ENCODE results near the gene SULT1A2.
"Not testable (repeated sequence)": the region's sequence is repeated elsewhere in the genome, so short reads cannot be mapped to it uniquely, and the experiment has no call there.

The SULT1A2 gene

GRCh38 chr16:28603381-28604185 is 6.7 kb upstream of the SULT1A2 start:
- no peak overlapping the region for H3K4me3 ChIP-seq (ENCODE audit: low read depth, low read length)
- no peak for TF ChIP-seq CTCF (IDR thresholded peaks at IDR 0.05; ENCODE audit: control insufficient read depth, extremely low read depth, insufficient read depth)
- no peak for DNase-seq (ENCODE audit: low read depth)

GRCh38 chr16:28602529-28602928 is 5.7 kb upstream of the SULT1A2 start:
- DNase-seq (ENCODE audit: low read depth): no peak
- TF ChIP-seq CTCF (IDR thresholded peaks at IDR 0.05; ENCODE audit: control insufficient read depth, extremely low read depth, insufficient read depth): no peak
- H3K4me3 ChIP-seq (ENCODE audit: low read depth, low read length): no peak overlapping the region

- not testable (repeated sequence) for H3K4me3 ChIP-seq (ENCODE audit: low read depth, low read length); DNase-seq (ENCODE audit: low read depth)
Measured at GRCh38 chr16:28602062-28602461, 5.2 kb upstream of the SULT1A2 start.

GRCh38 chr16:28601589-28601988 is 4.7 kb upstream of the SULT1A2 start:
- not testable (repeated sequence) for H3K4me3 ChIP-seq (ENCODE audit: low read depth, low read length); DNase-seq (ENCODE audit: low read depth)

- H3K4me3 ChIP-seq (ENCODE audit: low read depth, low read length); DNase-seq (ENCODE audit: low read depth): not testable (repeated sequence)
Measured at GRCh38 chr16:28600965-28601364, 4.1 kb upstream of the SULT1A2 start.

- not testable (repeated sequence) for H3K4me3 ChIP-seq (ENCODE audit: low read depth, low read length); DNase-seq (ENCODE audit: low read depth)
Measured at GRCh38 chr16:28599377-28600285, 2.8 kb upstream of the SULT1A2 start.

GRCh38 chr16:28597692-28598261 is 927 bp upstream of the SULT1A2 start:
- DNase-seq (ENCODE audit: low read depth): no peak
- 0 out of 2 replicates have a peak, but pooled peaks have one; percentile 7 for TF ChIP-seq CTCF (IDR thresholded peaks at IDR 0.05; ENCODE audit: control insufficient read depth, extremely low read depth, insufficient read depth)
- H3K4me3 ChIP-seq (ENCODE audit: low read depth, low read length): no peak overlapping the region

GRCh38 chr16:28596115-28596630 is 677 bp downstream of the SULT1A2 start:
- no peak for TF ChIP-seq CTCF (IDR thresholded peaks at IDR 0.05; ENCODE audit: control insufficient read depth, extremely low read depth, insufficient read depth)
- no peak overlapping the region for H3K4me3 ChIP-seq (ENCODE audit: low read depth, low read length)
- DNase-seq (ENCODE audit: low read depth): no peak

GRCh38 chr16:28595451-28595850 is 1.4 kb downstream of the SULT1A2 start:
- H3K4me3 ChIP-seq (ENCODE audit: low read depth, low read length); DNase-seq (ENCODE audit: low read depth): not testable (repeated sequence)
